Measurements from ENCODE around the gene TAX1BP1. TPM values are rescaled to one million over a fixed set of nuclear protein-coding genes. Genes with fewer than 3 reads are reported as not detected.

The TAX1BP1 gene
- total and polyA plus RNA-seq, 2 donors (not counting 3 experiments of a cell fraction or from before 2014, with no cell fraction given): 77.7 to 93.2 TPM

DNA sequence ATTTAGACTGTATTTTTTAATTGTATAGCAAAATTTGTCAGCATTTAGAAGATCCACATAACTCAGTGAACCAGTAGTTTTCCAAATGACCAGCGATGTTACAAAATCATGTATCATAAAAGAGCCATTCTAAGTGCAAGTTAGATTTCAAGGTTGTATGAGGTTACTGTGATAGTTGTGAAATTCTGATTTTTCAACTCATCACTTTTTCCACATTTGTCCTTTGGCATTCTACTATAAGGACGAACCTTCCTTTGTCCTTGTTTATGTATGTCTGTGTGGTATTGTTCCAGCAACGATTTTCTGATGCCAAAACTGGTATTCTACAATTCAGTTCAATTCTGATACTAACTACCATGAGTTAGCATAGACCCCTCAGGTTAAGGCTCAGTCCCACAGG lies 64.2 kb downstream of the TAX1BP1 start:
- BruUV-seq (replicated peaks): no TSS peak
- Histone ChIP-seq H3K27ac (ENCODE audit: insufficient read depth, low read depth, low read length) (no peak overlapping the region), H3K36me3 (ENCODE audit: control insufficient read depth in 2 of 2, extremely low read depth in 1 of 2, insufficient read depth in 2 of 2, low read length in 2 of 2) (no peaks in the 10 kb centered on the region), H3K4me2 (ENCODE audit: insufficient read depth, low read length) (no peak overlapping the region), H3K9ac (replicated peaks; ENCODE audit: extremely low read depth, insufficient read depth, low read length) (no peak overlapping the region), H3K27me3 (ENCODE audit: control insufficient read depth in 2 of 2, insufficient read depth in 2 of 2, low read length in 2 of 2) (no peaks in the 10 kb centered on the region), H4K20me1 (replicated peaks; ENCODE audit: control insufficient read depth, extremely low read depth, insufficient read depth, low read length) (no peaks in the 10 kb centered on the region), H3K4me1 (ENCODE audit: control insufficient read depth, extremely low read depth, insufficient read depth, low read length) (no peaks in the 10 kb centered on the region), H2AFZ (ENCODE audit: low read depth, low read length) (no peak overlapping the region), H3K9me1 (replicated peaks; ENCODE audit: control insufficient read depth, extremely low read depth, insufficient read depth, low read length) (no peaks in the 10 kb centered on the region), H3K79me2 (ENCODE audit: control insufficient read depth, insufficient read depth, low read length) (no peaks in the 10 kb centered on the region), H3K9me3 (replicated peaks; ENCODE audit: control insufficient read depth, insufficient read depth, low read length) (no peaks in the 10 kb centered on the region), H3K4me3 (replicated peaks in 1 of 3; ENCODE audit: insufficient read depth in 1 of 3, low read depth in 1 of 3, low read length in 3 of 3) (no peak overlapping the region)
- intact Hi-C loops (cut with micrococcal nuclease): no loop called here
- no peak for FAIRE-seq
- CTCF ChIA-PET: no interaction called here
- dilution Hi-C loops (cut with MboI; ENCODE audit: extremely low pct_ligation_motif_present, low sequenced_read_pairs): no loop called here
- TF ChIP-seq JUN (IDR thresholded peaks at IDR 0.05; ENCODE audit: borderline replicate concordance, insufficient read depth, insufficient read length, low read depth) (no peak), EZH2 (IDR thresholded peaks at IDR 0.05; ENCODE audit: borderline replicate concordance, low read depth, low read length, severe bottlenecking) (no peak), POLR2A (IDR thresholded peaks at IDR 0.05; ENCODE audit: low read depth, low read length) (no peak), MYC (IDR thresholded peaks at IDR 0.05; ENCODE audit: low read depth, low read length) (no peak), GATA2 (IDR thresholded peaks at IDR 0.05; ENCODE audit: insufficient read depth, insufficient read length, low read depth, low read length) (no peak), FOS (IDR thresholded peaks at IDR 0.05; ENCODE audit: borderline replicate concordance, insufficient read depth, low read length) (no peak), POLR2AphosphoS5 (IDR thresholded peaks at IDR 0.05; ENCODE audit: insufficient read depth, low read depth, low read length) (no peak)
- TF ChIP-seq, protein P1, sequence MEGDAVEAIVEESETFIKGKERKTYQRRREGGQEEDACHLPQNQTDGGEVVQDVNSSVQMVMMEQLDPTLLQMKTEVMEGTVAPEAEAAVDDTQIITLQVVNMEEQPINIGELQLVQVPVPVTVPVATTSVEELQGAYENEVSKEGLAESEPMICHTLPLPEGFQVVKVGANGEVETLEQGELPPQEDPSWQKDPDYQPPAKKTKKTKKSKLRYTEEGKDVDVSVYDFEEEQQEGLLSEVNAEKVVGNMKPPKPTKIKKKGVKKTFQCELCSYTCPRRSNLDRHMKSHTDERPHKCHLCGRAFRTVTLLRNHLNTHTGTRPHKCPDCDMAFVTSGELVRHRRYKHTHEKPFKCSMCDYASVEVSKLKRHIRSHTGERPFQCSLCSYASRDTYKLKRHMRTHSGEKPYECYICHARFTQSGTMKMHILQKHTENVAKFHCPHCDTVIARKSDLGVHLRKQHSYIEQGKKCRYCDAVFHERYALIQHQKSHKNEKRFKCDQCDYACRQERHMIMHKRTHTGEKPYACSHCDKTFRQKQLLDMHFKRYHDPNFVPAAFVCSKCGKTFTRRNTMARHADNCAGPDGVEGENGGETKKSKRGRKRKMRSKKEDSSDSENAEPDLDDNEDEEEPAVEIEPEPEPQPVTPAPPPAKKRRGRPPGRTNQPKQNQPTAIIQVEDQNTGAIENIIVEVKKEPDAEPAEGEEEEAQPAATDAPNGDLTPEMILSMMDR (IDR thresholded peaks at IDR 0.05; ENCODE audit: extremely low read depth in 1 of 2, insufficient read depth in 1 of 2, low read depth in 1 of 2, low read length in 2 of 2): no peak
- TF ChIP-seq, protein P2, sequence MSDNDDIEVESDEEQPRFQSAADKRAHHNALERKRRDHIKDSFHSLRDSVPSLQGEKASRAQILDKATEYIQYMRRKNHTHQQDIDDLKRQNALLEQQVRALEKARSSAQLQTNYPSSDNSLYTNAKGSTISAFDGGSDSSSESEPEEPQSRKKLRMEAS (IDR thresholded peaks at IDR 0.05; ENCODE audit: insufficient read depth, insufficient read length): no peak
- no peak for DNase-seq (ENCODE audit: low read depth, low spot score)
- POLR2A ChIA-PET: no interaction called here

Measured in endothelial cell of umbilical vein (primary cell).